ENCODE results near the gene DOCK3.

DNA sequence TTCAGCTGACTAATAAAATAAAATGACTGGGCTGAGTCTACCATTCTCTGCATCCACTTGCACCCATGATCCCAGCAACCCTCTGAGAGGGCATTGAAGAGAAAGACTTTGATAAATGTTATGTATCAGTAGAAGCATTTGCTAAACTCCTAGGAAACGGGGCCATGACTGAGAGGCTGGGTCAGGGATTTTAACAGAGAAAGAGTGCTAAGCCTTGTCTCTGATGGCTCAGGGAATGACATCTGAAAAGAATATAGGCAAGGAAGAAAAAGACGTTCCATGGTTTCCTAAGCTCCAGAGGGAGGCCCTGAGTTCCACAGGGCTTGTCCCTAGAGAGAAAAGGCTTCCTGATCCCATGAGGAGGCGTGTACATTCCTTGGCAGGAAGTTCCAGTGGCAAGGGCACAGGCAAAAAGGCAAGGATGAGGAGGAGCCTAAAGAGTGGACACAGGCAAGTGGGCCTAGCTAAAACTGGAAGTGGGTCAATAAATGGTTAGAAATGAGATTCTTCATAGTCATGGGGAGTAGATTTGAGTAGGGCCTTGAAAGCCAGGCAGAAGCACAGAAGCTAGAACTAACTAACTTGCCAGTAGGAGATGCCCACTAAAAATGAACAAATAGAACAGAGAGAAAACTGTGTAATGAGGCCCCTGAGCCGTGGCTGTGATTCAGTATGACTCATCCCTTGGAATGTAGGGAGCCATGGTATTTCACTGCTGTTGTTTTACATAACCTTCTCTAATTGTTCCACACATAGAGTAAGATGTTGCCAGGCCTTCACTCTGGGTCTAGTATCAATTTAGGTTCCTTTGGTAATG is 665.5 kb downstream of the DOCK3 start:
- TF ChIP-seq, protein P1, sequence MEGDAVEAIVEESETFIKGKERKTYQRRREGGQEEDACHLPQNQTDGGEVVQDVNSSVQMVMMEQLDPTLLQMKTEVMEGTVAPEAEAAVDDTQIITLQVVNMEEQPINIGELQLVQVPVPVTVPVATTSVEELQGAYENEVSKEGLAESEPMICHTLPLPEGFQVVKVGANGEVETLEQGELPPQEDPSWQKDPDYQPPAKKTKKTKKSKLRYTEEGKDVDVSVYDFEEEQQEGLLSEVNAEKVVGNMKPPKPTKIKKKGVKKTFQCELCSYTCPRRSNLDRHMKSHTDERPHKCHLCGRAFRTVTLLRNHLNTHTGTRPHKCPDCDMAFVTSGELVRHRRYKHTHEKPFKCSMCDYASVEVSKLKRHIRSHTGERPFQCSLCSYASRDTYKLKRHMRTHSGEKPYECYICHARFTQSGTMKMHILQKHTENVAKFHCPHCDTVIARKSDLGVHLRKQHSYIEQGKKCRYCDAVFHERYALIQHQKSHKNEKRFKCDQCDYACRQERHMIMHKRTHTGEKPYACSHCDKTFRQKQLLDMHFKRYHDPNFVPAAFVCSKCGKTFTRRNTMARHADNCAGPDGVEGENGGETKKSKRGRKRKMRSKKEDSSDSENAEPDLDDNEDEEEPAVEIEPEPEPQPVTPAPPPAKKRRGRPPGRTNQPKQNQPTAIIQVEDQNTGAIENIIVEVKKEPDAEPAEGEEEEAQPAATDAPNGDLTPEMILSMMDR (IDR thresholded peaks at IDR 0.05): no peak
- TF ChIP-seq POLR2A (IDR thresholded peaks at IDR 0.05) (no peak), EP300 (IDR thresholded peaks at IDR 0.05) (no peak)
